ENCODE results near the gene TMEM18.
"Not testable (repeated sequence)": the region's sequence is repeated elsewhere in the genome, so short reads cannot be mapped to it uniquely, and the experiment has no call there.

The TMEM18 gene

GRCh38 chr2:677056-677958 is at the start of gene TMEM18:
TSS of gene TMEM18 (minus strand) at chr2:677406. CDS start at chr2:677345, 61 bp downstream.
- peak; percentile 83 for DNase-seq (ENCODE audit: low spot score)

- no peak for DNase-seq (ENCODE audit: low spot score)
Measured at GRCh38 chr2:726169-726568, 49.0 kb upstream of the TMEM18 start.

- DNase-seq (ENCODE audit: low spot score), result no peak
Measured at GRCh38 chr2:725468-725867, 48.3 kb upstream of the TMEM18 start.

GRCh38 chr2:723761-724160 is 46.6 kb upstream of the TMEM18 start:
- no peak for DNase-seq (ENCODE audit: low spot score)

GRCh38 chr2:720842-721241 is 43.6 kb upstream of the TMEM18 start:
- no peak for DNase-seq (ENCODE audit: low spot score)

GRCh38 chr2:719734-720133 is 42.5 kb upstream of the TMEM18 start:
- no peak for DNase-seq (ENCODE audit: low spot score)

GRCh38 chr2:719191-719590 is 42.0 kb upstream of the TMEM18 start:
- DNase-seq (ENCODE audit: low spot score), result no peak

GRCh38 chr2:717661-718060 is 40.5 kb upstream of the TMEM18 start:
- DNase-seq (ENCODE audit: low spot score), result no peak

GRCh38 chr2:715854-716560 is 38.8 kb upstream of the TMEM18 start:
- no peak for DNase-seq (ENCODE audit: low spot score)

GRCh38 chr2:715038-715437 is 37.8 kb upstream of the TMEM18 start:
- no peak for DNase-seq (ENCODE audit: low spot score)

GRCh38 chr2:714005-714741 is 37.0 kb upstream of the TMEM18 start:
- DNase-seq (ENCODE audit: low spot score), result peak; percentile 71

- no peak for DNase-seq (ENCODE audit: low spot score)
Measured at GRCh38 chr2:710867-711665, 33.9 kb upstream of the TMEM18 start.

GRCh38 chr2:709138-709765 is 32.0 kb upstream of the TMEM18 start:
- no peak for DNase-seq (ENCODE audit: low spot score)

- DNase-seq (ENCODE audit: low spot score), result no peak
Measured at GRCh38 chr2:708667-709066, 31.5 kb upstream of the TMEM18 start.

- DNase-seq (ENCODE audit: low spot score), result no peak
Measured at GRCh38 chr2:705971-706511, 28.8 kb upstream of the TMEM18 start.

GRCh38 chr2:702765-703164 is 25.6 kb upstream of the TMEM18 start:
- not testable (repeated sequence) for DNase-seq (ENCODE audit: low spot score)

GRCh38 chr2:696999-697627 is 19.9 kb upstream of the TMEM18 start:
- DNase-seq (ENCODE audit: low spot score), result no peak

GRCh38 chr2:696463-696862 is 19.3 kb upstream of the TMEM18 start:
- peak; percentile 84 for DNase-seq (ENCODE audit: low spot score)

- DNase-seq (ENCODE audit: low spot score), result no peak
Measured at GRCh38 chr2:694906-695510, 17.8 kb upstream of the TMEM18 start.

GRCh38 chr2:694174-694573 is 17.0 kb upstream of the TMEM18 start:
- no peak for DNase-seq (ENCODE audit: low spot score)

Measured in germinal center (tissue), 1 donor.